Measurements from ENCODE around the gene HCRTR2.

GRCh38 chr6:55277646-55278045 lies 103.3 kb downstream of the HCRTR2 start:
- no peak for TF ChIP-seq GATA3 (IDR thresholded peaks at IDR 0.05; ENCODE audit: low read depth, low read length)
- TF ChIP-seq GATA2 (IDR thresholded peaks at IDR 0.05; ENCODE audit: low read depth, low read length), result no peak

All from SH-SY5Y (cell line).